ENCODE data around the gene EEFSEC.

The EEFSEC gene

GRCh38 chr3:128319107-128319506 lies 165.8 kb downstream of the EEFSEC start:
- no peak overlapping the region for H3K4me3 ChIP-seq (ENCODE audit: low read depth, low read length)
- no peak overlapping the region for H3K27ac ChIP-seq (ENCODE audit: low read depth, low read length)
- no peak overlapping the region for H2AFZ ChIP-seq (ENCODE audit: low read length, unreplicated experiment)
- no peaks in the 10 kb centered on the region for H3K79me2 ChIP-seq (ENCODE audit: control insufficient read depth, insufficient read depth, low read length, unreplicated experiment)
- H3K27me3 ChIP-seq (ENCODE audit: insufficient read depth, low read length) = no peaks in the 10 kb centered on the region
- H3K36me3 ChIP-seq (ENCODE audit: insufficient read depth, low read length) = no peaks in the 10 kb centered on the region
- H3K4me1 ChIP-seq (ENCODE audit: control insufficient read depth, insufficient read depth, low read length, unreplicated experiment) = no peaks in the 10 kb centered on the region

- Histone ChIP-seq H3K4me1 (ENCODE audit: control insufficient read depth, insufficient read depth, low read length, unreplicated experiment) (no peaks in the 10 kb centered on the region), H3K4me3 (ENCODE audit: low read depth, low read length) (no peak overlapping the region), H3K27ac (ENCODE audit: low read depth, low read length) (no peak overlapping the region)
Observed at GRCh38 chr3:128319741-128320141, 166.5 kb downstream of the EEFSEC start.

GRCh38 chr3:128320551-128321340 lies 167.5 kb downstream of the EEFSEC start:
- no peak overlapping the region for H3K4me3 ChIP-seq (ENCODE audit: low read depth, low read length)
- H3K36me3 ChIP-seq (ENCODE audit: insufficient read depth, low read length) = no peaks in the 10 kb centered on the region
- no peak overlapping the region for H2AFZ ChIP-seq (ENCODE audit: low read length, unreplicated experiment)
- no peak overlapping the region for H3K27ac ChIP-seq (ENCODE audit: low read depth, low read length)
- H3K27me3 ChIP-seq (ENCODE audit: insufficient read depth, low read length) = no peaks in the 10 kb centered on the region
- no peaks in the 10 kb centered on the region for H3K79me2 ChIP-seq (ENCODE audit: control insufficient read depth, insufficient read depth, low read length, unreplicated experiment)
- no peaks in the 10 kb centered on the region for H3K4me1 ChIP-seq (ENCODE audit: control insufficient read depth, insufficient read depth, low read length, unreplicated experiment)

More at GRCh38 chr3:128319741-128320141, 166.5 kb downstream of the EEFSEC start:
- Histone ChIP-seq H2AFZ (ENCODE audit: low read length, unreplicated experiment) (no peak overlapping the region), H3K36me3 (ENCODE audit: insufficient read depth, low read length) (no peaks in the 10 kb centered on the region), H3K79me2 (ENCODE audit: control insufficient read depth, insufficient read depth, low read length, unreplicated experiment) (no peaks in the 10 kb centered on the region), H3K27me3 (ENCODE audit: insufficient read depth, low read length) (no peaks in the 10 kb centered on the region)

DNA sequence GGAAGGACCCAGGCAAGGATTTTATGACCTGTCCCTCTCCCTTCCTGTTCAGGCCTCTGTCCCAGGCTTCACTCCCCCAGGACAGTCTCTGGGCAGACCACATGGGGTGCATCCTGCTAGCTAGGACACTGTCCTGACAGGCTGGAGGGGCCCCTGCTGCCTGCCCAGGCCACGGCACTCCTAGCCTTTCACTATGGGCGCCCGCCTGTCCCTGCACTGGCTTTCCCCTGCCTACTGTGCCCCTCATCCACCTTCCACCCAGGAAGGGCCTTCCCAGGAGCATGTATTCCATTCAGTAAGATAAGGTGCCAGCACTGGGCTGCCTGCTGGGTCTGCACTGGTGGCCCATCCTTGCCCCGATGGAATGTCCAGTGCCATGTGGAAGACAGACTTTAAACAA lies 168.1 kb downstream of the EEFSEC start:
- Histone ChIP-seq H3K79me2 (ENCODE audit: control insufficient read depth, insufficient read depth, low read length, unreplicated experiment) (no peaks in the 10 kb centered on the region), H3K4me3 (ENCODE audit: low read depth, low read length) (no peak overlapping the region), H2AFZ (ENCODE audit: low read length, unreplicated experiment) (no peak overlapping the region), H3K27me3 (ENCODE audit: insufficient read depth, low read length) (no peaks in the 10 kb centered on the region), H3K27ac (ENCODE audit: low read depth, low read length) (no peak overlapping the region), H3K4me1 (ENCODE audit: control insufficient read depth, insufficient read depth, low read length, unreplicated experiment) (no peaks in the 10 kb centered on the region), H3K36me3 (ENCODE audit: insufficient read depth, low read length) (no peaks in the 10 kb centered on the region)

GRCh38 chr3:128322030-128323022 lies 169.0 kb downstream of the EEFSEC start:
- H3K4me3 ChIP-seq (ENCODE audit: low read depth, low read length) = no peak overlapping the region
- H3K4me1 ChIP-seq (ENCODE audit: control insufficient read depth, insufficient read depth, low read length, unreplicated experiment) = no peaks in the 10 kb centered on the region
- no peak overlapping the region for H2AFZ ChIP-seq (ENCODE audit: low read length, unreplicated experiment)
- H3K27me3 ChIP-seq (ENCODE audit: insufficient read depth, low read length) = no peaks in the 10 kb centered on the region
- no peaks in the 10 kb centered on the region for H3K79me2 ChIP-seq (ENCODE audit: control insufficient read depth, insufficient read depth, low read length, unreplicated experiment)
- H3K36me3 ChIP-seq (ENCODE audit: insufficient read depth, low read length) = no peaks in the 10 kb centered on the region
- no peak overlapping the region for H3K27ac ChIP-seq (ENCODE audit: low read depth, low read length)

DNA sequence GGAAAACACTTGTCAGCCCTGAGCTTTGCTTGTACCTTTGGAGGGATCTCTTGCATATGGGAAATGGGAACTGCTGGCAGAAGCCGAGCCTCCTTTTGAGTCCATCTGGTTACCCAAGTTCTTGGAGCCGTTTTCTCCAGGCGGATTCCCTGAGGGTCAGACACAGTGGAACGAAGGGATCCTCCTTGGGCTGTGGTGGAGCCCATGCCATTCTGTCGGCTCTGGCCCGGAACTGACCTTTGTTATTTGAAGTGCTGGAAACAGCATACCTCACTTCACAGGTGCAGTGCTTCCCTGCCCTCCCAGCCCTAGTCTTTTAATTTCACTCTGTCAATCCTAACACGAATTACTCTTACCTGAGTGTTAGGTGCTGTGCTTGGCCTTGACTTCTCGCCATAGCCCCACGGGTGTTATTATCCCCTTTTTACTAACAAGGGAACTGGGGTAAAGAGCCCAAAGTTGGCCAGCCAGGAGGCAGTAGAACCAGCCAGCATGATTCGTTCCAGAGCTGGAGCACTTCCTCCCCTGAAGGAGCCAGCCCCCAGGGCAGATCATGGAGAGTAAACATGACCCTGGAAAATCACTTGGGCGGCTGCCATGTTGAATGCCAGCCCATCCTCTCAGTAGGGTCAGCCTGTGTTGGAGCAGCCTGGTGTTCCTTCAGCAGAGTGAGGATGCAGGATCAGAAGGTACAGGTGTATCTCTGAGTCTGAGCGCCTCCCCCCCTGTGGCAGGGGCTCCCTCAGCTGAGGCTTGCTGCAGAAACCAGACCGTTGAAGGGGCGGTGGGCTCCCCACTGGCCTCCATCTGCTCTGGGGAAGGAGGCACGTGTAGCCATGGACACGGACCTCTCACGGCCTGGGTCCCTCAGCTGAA lies 170.2 kb downstream of the EEFSEC start:
- Histone ChIP-seq H3K79me2 (ENCODE audit: control insufficient read depth, insufficient read depth, low read length, unreplicated experiment) (no peaks in the 10 kb centered on the region), H2AFZ (ENCODE audit: low read length, unreplicated experiment) (no peak overlapping the region), H3K4me1 (ENCODE audit: control insufficient read depth, insufficient read depth, low read length, unreplicated experiment) (no peaks in the 10 kb centered on the region), H3K27me3 (ENCODE audit: insufficient read depth, low read length) (no peaks in the 10 kb centered on the region), H3K27ac (ENCODE audit: low read depth, low read length) (no peak overlapping the region), H3K4me3 (ENCODE audit: low read depth, low read length) (no peak overlapping the region), H3K36me3 (ENCODE audit: insufficient read depth, low read length) (no peaks in the 10 kb centered on the region)

GRCh38 chr3:128324911-128325592 lies 171.8 kb downstream of the EEFSEC start:
- H3K27me3 ChIP-seq (ENCODE audit: insufficient read depth, low read length) = no peaks in the 10 kb centered on the region
- H3K79me2 ChIP-seq (ENCODE audit: control insufficient read depth, insufficient read depth, low read length, unreplicated experiment) = no peaks in the 10 kb centered on the region
- H2AFZ ChIP-seq (ENCODE audit: low read length, unreplicated experiment) = no peak overlapping the region
- H3K27ac ChIP-seq (ENCODE audit: low read depth, low read length) = no peak overlapping the region
- H3K36me3 ChIP-seq (ENCODE audit: insufficient read depth, low read length) = no peaks in the 10 kb centered on the region
- no peaks in the 10 kb centered on the region for H3K4me1 ChIP-seq (ENCODE audit: control insufficient read depth, insufficient read depth, low read length, unreplicated experiment)
- H3K4me3 ChIP-seq (ENCODE audit: low read depth, low read length) = no peak overlapping the region

- no peak overlapping the region for H3K4me3 ChIP-seq (ENCODE audit: low read depth, low read length)
- H3K79me2 ChIP-seq (ENCODE audit: control insufficient read depth, insufficient read depth, low read length, unreplicated experiment) = no peaks in the 10 kb centered on the region
- H3K4me1 ChIP-seq (ENCODE audit: control insufficient read depth, insufficient read depth, low read length, unreplicated experiment) = no peaks in the 10 kb centered on the region
- no peaks in the 10 kb centered on the region for H3K36me3 ChIP-seq (ENCODE audit: insufficient read depth, low read length)
- no peak overlapping the region for H2AFZ ChIP-seq (ENCODE audit: low read length, unreplicated experiment)
- no peak overlapping the region for H3K27ac ChIP-seq (ENCODE audit: low read depth, low read length)
- no peaks in the 10 kb centered on the region for H3K27me3 ChIP-seq (ENCODE audit: insufficient read depth, low read length)
Observed at GRCh38 chr3:128326051-128326823, 173.0 kb downstream of the EEFSEC start.

DNA sequence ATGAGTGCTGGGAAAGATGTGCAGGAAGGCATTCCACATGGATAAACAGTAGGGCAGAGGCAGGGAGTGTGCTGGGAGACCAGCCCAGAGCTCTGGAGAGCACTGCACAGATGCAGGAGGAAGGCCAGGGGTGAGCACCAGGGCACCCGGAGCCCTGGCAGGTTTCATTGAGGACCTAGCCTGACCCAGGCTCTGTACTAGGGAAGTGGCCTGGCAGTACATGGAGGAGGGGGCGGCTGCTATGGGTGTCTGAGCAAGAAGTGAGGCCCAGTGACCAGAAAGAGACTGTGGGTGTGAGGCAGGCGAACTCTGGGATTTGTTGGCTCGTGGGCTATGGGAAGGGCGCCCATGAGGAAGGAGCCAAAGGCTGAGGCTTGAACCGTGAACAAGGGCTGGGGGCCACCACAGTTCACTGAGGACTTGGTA lies 174.3 kb downstream of the EEFSEC start:
- H3K79me2 ChIP-seq (ENCODE audit: control insufficient read depth, insufficient read depth, low read length, unreplicated experiment) = no peaks in the 10 kb centered on the region
- no peak overlapping the region for H2AFZ ChIP-seq (ENCODE audit: low read length, unreplicated experiment)
- H3K36me3 ChIP-seq (ENCODE audit: insufficient read depth, low read length) = no peaks in the 10 kb centered on the region
- no peaks in the 10 kb centered on the region for H3K27me3 ChIP-seq (ENCODE audit: insufficient read depth, low read length)
- H3K4me3 ChIP-seq (ENCODE audit: low read depth, low read length) = no peak overlapping the region
- H3K27ac ChIP-seq (ENCODE audit: low read depth, low read length) = no peak overlapping the region
- no peaks in the 10 kb centered on the region for H3K4me1 ChIP-seq (ENCODE audit: control insufficient read depth, insufficient read depth, low read length, unreplicated experiment)

Measured in ACC112 (cell line).